HAP-1 (cell line): Measurements from ENCODE around the gene CLPSL2.

Experiments
- DNase-seq, 2 experiments: peaks; one replicate each; pipeline ENCODE4 v3.0.0-alpha.2; 2016 to 2020; ENCODE audit warnings: low spot score in 2 of 2
- H3K27me3 ChIP-seq: fragments of 250-450 bp; sonication (Bioruptor Pico); 2 replicates; pipeline ENCODE4 v1.5.1; 2020; ENCODE audit warnings: low read depth, mild to moderate bottlenecking, moderate library complexity
- H3K36me3 ChIP-seq: fragments of 250-450 bp; sonication (Bioruptor Pico); replicated peaks from 2 replicates; pipeline ENCODE4 v1.5.1; 2020; ENCODE audit warnings: mild to moderate bottlenecking
- H3K4me1 ChIP-seq: fragments of 250-450 bp; sonication (Bioruptor Pico); 2 replicates; pipeline ENCODE4 v1.5.1; 2020; ENCODE audit warnings: mild to moderate bottlenecking
- H3K4me3 ChIP-seq: fragments of 250-450 bp; sonication (Bioruptor Pico); 2 replicates; pipeline ENCODE4 v1.5.1; 2020; ENCODE audit warnings: mild to moderate bottlenecking, moderate library complexity
- H3K9me3 ChIP-seq: fragments of 250-450 bp; sonication (Bioruptor Pico); 2 replicates; pipeline ENCODE4 v1.5.1; 2020; ENCODE audit warnings: mild to moderate bottlenecking, moderate library complexity
- in situ Hi-C: fragments of 300-500 bp; cut with MboI; formaldehyde crosslinking; loops from 3 replicates; pipeline ENCODE4 v1.14.3; 2020; ENCODE audit warnings: low sequenced_read_pairs, inconsistent platforms, mixed read lengths

Gene CLPSL2

GRCh38 chr6:35736253-35736894 is 40.0 kb upstream of the CLPSL2 start:
- in situ Hi-C loops: loop anchor here (5.0 kb wide), 2 partner anchors 154 to 214 kb away; no protein-coding TSS in a partner anchor
- peak; percentile 57 to 89 for DNase-seq
- Histone ChIP-seq H3K9me3 (no peaks in the 10 kb centered on the region), H3K4me1 (peaks cover 30% of the 10 kb centered on the region), H3K4me3 (no peak overlapping the region), H3K36me3 (no peaks in the 10 kb centered on the region), H3K27me3 (no peaks in the 10 kb centered on the region)

GRCh38 chr6:35736982-35737412 is 39.4 kb upstream of the CLPSL2 start, which contains the start of gene ARMC12:
Gene ARMC12 (plus strand): TSS chr6:35737032. CDS start chr6:35737109, 77 bp downstream.
- Histone ChIP-seq H3K27me3 (no peaks in the 10 kb centered on the region), H3K4me3 (no peak within 1 kb of the TSS), H3K9me3 (no peaks in the 10 kb centered on the region), H3K36me3 (no peaks in the 10 kb centered on the region), H3K4me1 (peaks cover 29% of the 10 kb centered on the region)
- in situ Hi-C loops: loop anchor here (5.0 kb wide), 2 partner anchors 155 to 215 kb away; no protein-coding TSS in a partner anchor
- no peak for DNase-seq

- peak in 1 of 2 experiments; percentile 87 for DNase-seq
- Histone ChIP-seq H3K36me3 (no peaks in the 10 kb centered on the region), H3K27me3 (no peaks in the 10 kb centered on the region), H3K9me3 (no peaks in the 10 kb centered on the region), H3K4me1 (peaks cover 23% of the 10 kb centered on the region), H3K4me3 (no peak overlapping the region)
- in situ Hi-C loops: loop anchor here (5.0 kb wide), 2 partner anchors 155 to 215 kb away; no protein-coding TSS in a partner anchor
These were observed 38.8 kb upstream of the CLPSL2 start for GRCh38 chr6:35737413-35738211.

GRCh38 chr6:35739645-35740524 is 36.5 kb upstream of the CLPSL2 start:
- Histone ChIP-seq H3K27me3 (no peaks in the 10 kb centered on the region), H3K36me3 (no peaks in the 10 kb centered on the region), H3K9me3 (no peaks in the 10 kb centered on the region), H3K4me3 (no peak overlapping the region), H3K4me1 (peaks cover 20% of the 10 kb centered on the region)
- DNase-seq: peak; percentile 69 to 91
- in situ Hi-C loops: loop anchor here (5.0 kb wide), 2 partner anchors 158 to 218 kb away; no protein-coding TSS in a partner anchor

- in situ Hi-C loops: no loop called here
- Histone ChIP-seq H3K4me3 (no peak overlapping the region), H3K4me1 (peaks cover 17% of the 10 kb centered on the region), H3K27me3 (no peaks in the 10 kb centered on the region), H3K36me3 (no peaks in the 10 kb centered on the region), H3K9me3 (no peaks in the 10 kb centered on the region; the same call in 1 of the 2 replicates)
- DNase-seq: no peak
These were observed 33.6 kb upstream of the CLPSL2 start for GRCh38 chr6:35742842-35743241.

GRCh38 chr6:35745509-35745908 is 30.9 kb upstream of the CLPSL2 start:
- DNase-seq: no peak
- H3K9me3 ChIP-seq: peaks cover 2% of the 10 kb centered on the region; the same call in 1 of the 2 replicates
- peaks cover 2% of the 10 kb centered on the region for H3K4me1 ChIP-seq
- no peaks in the 10 kb centered on the region for H3K36me3 ChIP-seq
- H3K27me3 ChIP-seq: no peaks in the 10 kb centered on the region
- in situ Hi-C loops: no loop called here
- no peak overlapping the region for H3K4me3 ChIP-seq

GRCh38 chr6:35746516-35746915 is 29.9 kb upstream of the CLPSL2 start:
- in situ Hi-C loops: no loop called here
- H3K9me3 ChIP-seq: peaks cover 2% of the 10 kb centered on the region; the same call in 1 of the 2 replicates
- DNase-seq: no peak
- no peaks in the 10 kb centered on the region for H3K36me3 ChIP-seq
- H3K27me3 ChIP-seq: no peaks in the 10 kb centered on the region
- no peaks in the 10 kb centered on the region for H3K4me1 ChIP-seq
- H3K4me3 ChIP-seq: no peak overlapping the region

- no peak for DNase-seq
These were observed 28.5 kb upstream of the CLPSL2 start for GRCh38 chr6:35747877-35748276.

GRCh38 chr6:35750557-35750956 is 25.8 kb upstream of the CLPSL2 start:
- Histone ChIP-seq H3K27me3 (no peaks in the 10 kb centered on the region), H3K4me3 (no peak overlapping the region), H3K36me3 (no peaks in the 10 kb centered on the region), H3K4me1 (no peaks in the 10 kb centered on the region), H3K9me3 (peaks cover 2% of the 10 kb centered on the region; the same call in 1 of the 2 replicates)
- no peak for DNase-seq
- in situ Hi-C loops: no loop called here

More at GRCh38 chr6:35747877-35748276, 28.5 kb upstream of the CLPSL2 start:
- in situ Hi-C loops: no loop called here
- H3K27me3 ChIP-seq: no peaks in the 10 kb centered on the region
- H3K4me3 ChIP-seq: no peak overlapping the region
- H3K4me1 ChIP-seq: no peaks in the 10 kb centered on the region
- no peaks in the 10 kb centered on the region for H3K36me3 ChIP-seq
- peaks cover 2% of the 10 kb centered on the region; the same call in 1 of the 2 replicates for H3K9me3 ChIP-seq

- Histone ChIP-seq H3K4me1 (no peaks in the 10 kb centered on the region), H3K9me3 (peaks cover 2% of the 10 kb centered on the region; the same call in 1 of the 2 replicates), H3K27me3 (no peaks in the 10 kb centered on the region), H3K4me3 (no peak overlapping the region), H3K36me3 (no peaks in the 10 kb centered on the region)
- in situ Hi-C loops: no loop called here
- DNase-seq: no peak
These were observed 24.8 kb upstream of the CLPSL2 start for GRCh38 chr6:35751594-35751993.

GRCh38 chr6:35752330-35752729 is 24.1 kb upstream of the CLPSL2 start:
- no peaks in the 10 kb centered on the region for H3K36me3 ChIP-seq
- H3K9me3 ChIP-seq: peaks cover 2% of the 10 kb centered on the region; the same call in 1 of the 2 replicates
- no peak overlapping the region for H3K4me3 ChIP-seq
- in situ Hi-C loops: no loop called here
- no peak for DNase-seq
- no peaks in the 10 kb centered on the region for H3K27me3 ChIP-seq
- H3K4me1 ChIP-seq: no peaks in the 10 kb centered on the region

- Histone ChIP-seq H3K36me3 (no peaks in the 10 kb centered on the region), H3K27me3 (no peaks in the 10 kb centered on the region), H3K4me1 (no peaks in the 10 kb centered on the region), H3K9me3 (no peaks in the 10 kb centered on the region; the same call in 1 of the 2 replicates), H3K4me3 (no peak overlapping the region)
- DNase-seq: no peak
- in situ Hi-C loops: no loop called here
These were observed 21.7 kb upstream of the CLPSL2 start for GRCh38 chr6:35754452-35755277.
